IPS DF 6.9 (cell line): ENCODE results near the gene CCS.
"Not testable (repeated sequence)": the region's sequence is repeated elsewhere in the genome, so short reads cannot be mapped to it uniquely, and the experiment has no call there.

ENCODE experiments used
- DNase-seq: peaks from one replicate; pipeline ENCODE4 v3.0.0-alpha.2; 2013; ENCODE audit warnings: low read depth, low spot score
- H3K27ac ChIP-seq: one replicate; pipeline ENCODE4 v1.5.1; 2013; ENCODE audit warnings: low read length, control low read depth
- H3K27me3 ChIP-seq: 2 replicates; pipeline ENCODE4 v1.6.1; 2013; ENCODE audit warnings: mild to moderate bottlenecking, low read length; ENCODE audit not compliant: control insufficient read depth, insufficient read depth
- H3K36me3 ChIP-seq: 2 replicates; pipeline ENCODE4 v1.6.1; 2013; ENCODE audit warnings: low read length; ENCODE audit not compliant: control insufficient read depth, insufficient read depth
- H3K4me1 ChIP-seq: 2 replicates; pipeline ENCODE4 v1.6.1; 2013; ENCODE audit warnings: low read length; ENCODE audit not compliant: control insufficient read depth, insufficient read depth
- H3K4me3 ChIP-seq: 2 replicates; pipeline ENCODE4 v1.5.1; 2013; ENCODE audit warnings: mild to moderate bottlenecking, low read length
- H3K9me3 ChIP-seq: 2 replicates; pipeline ENCODE4 v1.6.1; 2013; ENCODE audit warnings: low read length, inconsistent platforms; ENCODE audit not compliant: control insufficient read depth, insufficient read depth
- WGBS: extraction: QIAGEN DNeasy Blood & Tissue Kit; methylation state at CpG from one replicate; pipeline ENCODE4 v1.1.7; 2013; ENCODE audit warnings: mixed read lengths, missing lambda C conversion rate; ENCODE audit not compliant: insufficient read length, insufficient coverage; 5-methylcytosine and 5-hydroxymethylcytosine counted together

Gene CCS

GRCh38 chr11:66638177-66639065, 45.4 kb downstream of the CCS start, which contains the start of gene RBM4:
TSS of gene RBM4 (plus strand) at chr11:66638703. CDS start at chr11:66639712, 1,009 bp downstream.
- Histone ChIP-seq H3K27me3 (no peaks in the 10 kb centered on the region), H3K36me3 (peaks cover 13% of the 10 kb centered on the region), H3K9me3 (no peaks in the 10 kb centered on the region), H3K27ac (no peak within 1 kb of the TSS), H3K4me3 (peak within 1 kb of the TSS; percentile 67), H3K4me1 (peaks cover 2% of the 10 kb centered on the region; the same call in 1 of the 2 replicates)
- WGBS: no CpG with 5 or more reads among the region's 63 CpGs
- DNase-seq: peak; percentile 100

GRCh38 chr11:66639066-66639813, 46.3 kb downstream of the CCS start:
- DNase-seq: no peak
- WGBS: no CpG with 5 or more reads among the region's 27 CpGs

GRCh38 chr11:66639814-66640340, 46.9 kb downstream of the CCS start:
- WGBS: no CpG with 5 or more reads among the region's 10 CpGs
- H3K27ac ChIP-seq: not testable (repeated sequence)

More at GRCh38 chr11:66639066-66639813, 46.3 kb downstream of the CCS start:
- Histone ChIP-seq H3K36me3 (peaks cover 20% of the 10 kb centered on the region), H3K27me3 (no peaks in the 10 kb centered on the region), H3K4me3 (peak overlapping the region; percentile 67; the same call in 1 of the 2 replicates), H3K9me3 (no peaks in the 10 kb centered on the region), H3K4me1 (peaks cover 2% of the 10 kb centered on the region), H3K27ac (no peak overlapping the region)

GRCh38 chr11:66641834-66642233, 48.8 kb downstream of the CCS start:
- Histone ChIP-seq H3K27me3 (no peaks in the 10 kb centered on the region), H3K27ac (no peak overlapping the region), H3K9me3 (no peaks in the 10 kb centered on the region), H3K4me3 (no peak overlapping the region), H3K36me3 (peaks cover 30% of the 10 kb centered on the region), H3K4me1 (peaks cover 2% of the 10 kb centered on the region)
- WGBS: no CpG with 5 or more reads among the region's 3 CpGs
- DNase-seq: no peak

More at GRCh38 chr11:66639814-66640340, 46.9 kb downstream of the CCS start:
- not testable (repeated sequence) for H3K9me3 ChIP-seq, H3K4me3 ChIP-seq, H3K4me1 ChIP-seq, H3K27me3 ChIP-seq, DNase-seq
- peaks cover 23% of the 10 kb centered on the region for H3K36me3 ChIP-seq

GRCh38 chr11:66643745-66644437, 50.9 kb downstream of the CCS start:
- Histone ChIP-seq H3K4me1 (peaks cover 2% of the 10 kb centered on the region), H3K36me3 (peaks cover 34% of the 10 kb centered on the region), H3K4me3 (no peak overlapping the region), H3K9me3 (no peaks in the 10 kb centered on the region), H3K27ac (no peak overlapping the region), H3K27me3 (no peaks in the 10 kb centered on the region)
- DNase-seq: no peak
- no CpG with 5 or more reads among the region's 24 CpGs for WGBS

- H3K9me3 ChIP-seq: no peaks in the 10 kb centered on the region
- H3K27ac ChIP-seq: no peak overlapping the region
- peaks cover 30% of the 10 kb centered on the region for H3K36me3 ChIP-seq
- H3K27me3 ChIP-seq: no peaks in the 10 kb centered on the region
- DNase-seq: no peak
- H3K4me3 ChIP-seq: no peak overlapping the region
- no peaks in the 10 kb centered on the region; the same call in 1 of the 2 replicates for H3K4me1 ChIP-seq
- WGBS: no CpG with 5 or more reads among the region's 4 CpGs
Observed at GRCh38 chr11:66646828-66647227, 53.8 kb downstream of the CCS start.

GRCh38 chr11:66649903-66650302, 56.9 kb downstream of the CCS start:
- no peak overlapping the region for H3K27ac ChIP-seq
- WGBS: no CpG with 5 or more reads among the region's 5 CpGs

GRCh38 chr11:66651016-66651415, 58.0 kb downstream of the CCS start:
- no peaks in the 10 kb centered on the region for H3K4me1 ChIP-seq
- H3K27me3 ChIP-seq: no peaks in the 10 kb centered on the region
- H3K27ac ChIP-seq: no peak overlapping the region
- peaks cover 16% of the 10 kb centered on the region; the same call in 1 of the 2 replicates for H3K36me3 ChIP-seq
- no peak overlapping the region for H3K4me3 ChIP-seq
- no peak for DNase-seq
- WGBS: no CpG with 5 or more reads among the region's 2 CpGs
- no peaks in the 10 kb centered on the region for H3K9me3 ChIP-seq

More at GRCh38 chr11:66649903-66650302, 56.9 kb downstream of the CCS start:
- Histone ChIP-seq H3K4me3 (no peak overlapping the region), H3K9me3 (no peaks in the 10 kb centered on the region), H3K36me3 (peaks cover 21% of the 10 kb centered on the region; the same call in 1 of the 2 replicates), H3K27me3 (no peaks in the 10 kb centered on the region), H3K4me1 (no peaks in the 10 kb centered on the region)
- DNase-seq: no peak

GRCh38 chr11:66652651-66653050, 59.7 kb downstream of the CCS start:
- H3K27ac ChIP-seq: no peak overlapping the region
- no peak overlapping the region for H3K4me3 ChIP-seq
- no peaks in the 10 kb centered on the region for H3K9me3 ChIP-seq
- H3K36me3 ChIP-seq: peaks cover 9% of the 10 kb centered on the region; the same call in 1 of the 2 replicates
- no CpG with 5 or more reads among the region's 7 CpGs for WGBS
- no peaks in the 10 kb centered on the region for H3K27me3 ChIP-seq
- no peaks in the 10 kb centered on the region for H3K4me1 ChIP-seq
- DNase-seq: no peak
